ENCODE results near the gene ATXN1.

DNA sequence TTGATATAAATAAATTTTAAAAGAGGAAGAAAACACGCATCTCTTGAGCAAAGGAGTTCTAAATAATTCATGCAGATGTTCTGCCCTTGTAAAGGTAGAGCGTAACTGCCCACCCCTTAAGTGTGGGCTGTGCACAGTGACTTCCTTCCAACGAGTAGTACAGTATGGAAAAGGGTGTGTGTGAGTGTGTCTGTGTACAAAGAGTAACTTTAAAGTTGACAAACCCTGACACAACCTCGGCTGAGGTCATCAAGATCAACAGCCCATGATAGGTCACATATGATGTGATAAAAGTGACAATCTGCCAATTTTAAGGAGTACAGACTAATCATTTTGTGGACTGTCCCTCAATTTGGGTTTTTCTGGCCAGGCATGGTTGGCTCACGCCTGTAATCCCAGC, 225.7 kb downstream of the ATXN1 start:
- TF ChIP-seq BHLHE40 (IDR thresholded peaks at IDR 0.05; ENCODE audit: borderline replicate concordance) (no peak), FOXA1 (IDR thresholded peaks at IDR 0.05) (no peak), HDGF (IDR thresholded peaks at IDR 0.05; ENCODE audit: borderline replicate concordance) (no peak), FOXM1 (IDR thresholded peaks at IDR 0.05; ENCODE audit: borderline replicate concordance) (no peak)

Measured in HEK293T (cell line).